GM21786 (cell line): Measurements from ENCODE around the gene PNPLA2.

Source experiments
- ATAC-seq: cut with Tn5 transposase; IDR thresholded peaks from one replicate; pipeline ENCODE4 v1.9.1; 2021; ENCODE audit not compliant: unreplicated experiment

PNPLA2 gene

DNA sequence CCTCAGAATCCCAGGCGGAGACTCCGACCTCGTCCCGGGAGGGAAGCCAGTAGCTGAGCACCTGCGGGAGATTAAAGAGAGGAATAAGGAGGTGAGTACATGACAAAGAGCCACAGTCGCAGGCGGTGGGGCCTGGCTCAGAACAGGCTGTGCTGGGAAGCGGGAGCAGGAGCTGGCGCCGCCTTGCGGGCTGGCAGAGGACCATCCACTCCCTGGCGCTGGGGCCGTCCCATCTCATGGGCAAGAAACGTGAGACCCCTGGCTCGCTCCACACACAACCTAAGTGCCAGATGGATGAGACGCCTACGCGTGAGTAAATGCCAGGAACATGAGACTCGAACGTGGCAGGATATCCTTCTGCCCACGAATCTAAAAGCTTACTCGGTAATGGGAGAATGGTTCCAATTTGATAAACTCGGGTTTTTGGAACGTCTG, 35.1 kb upstream of the PNPLA2 start:
- ATAC-seq = no peak

DNA sequence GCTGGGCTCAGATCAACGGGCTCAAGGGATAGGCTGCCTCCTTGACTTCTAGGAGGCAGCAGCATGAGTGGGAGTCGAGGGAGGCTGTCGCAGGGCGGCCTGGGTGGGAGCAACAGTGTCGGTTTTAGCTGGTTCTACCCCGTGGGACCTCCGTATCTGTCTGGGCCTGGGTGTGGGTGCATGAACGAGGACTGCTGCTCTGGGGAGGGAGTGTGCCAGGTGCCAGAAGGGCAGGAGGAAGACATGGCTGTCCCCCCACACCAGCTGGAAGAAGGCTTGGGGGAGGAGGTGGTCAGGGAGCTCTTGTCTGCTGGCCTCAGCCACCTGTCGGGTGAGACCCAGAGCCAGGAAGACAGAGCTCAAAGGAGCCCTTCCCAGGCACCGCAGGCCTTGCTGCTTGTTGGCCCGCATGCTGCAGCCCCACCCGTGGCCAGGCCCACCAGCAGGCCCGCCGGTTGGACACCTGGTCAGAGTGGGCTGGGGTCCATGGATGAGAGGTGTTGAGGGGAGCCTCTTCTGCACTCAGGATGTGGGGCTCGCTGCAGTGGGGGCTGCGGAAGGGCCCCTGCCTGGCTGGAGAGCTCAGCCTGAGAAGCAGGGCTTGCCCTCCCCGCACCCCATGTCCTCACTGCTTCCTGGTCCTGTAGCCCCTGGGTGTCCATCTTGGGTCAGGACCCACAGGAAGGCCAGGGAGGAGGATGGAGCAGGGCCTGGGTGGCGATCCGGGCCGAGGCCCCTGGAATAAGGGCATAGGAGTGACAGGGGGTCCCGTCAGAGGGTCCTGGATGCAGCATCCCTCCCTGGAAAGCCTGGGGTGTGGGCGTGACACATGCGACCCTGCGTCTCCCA, 32.3 kb upstream of the PNPLA2 start:
- ATAC-seq = no peak

DNA sequence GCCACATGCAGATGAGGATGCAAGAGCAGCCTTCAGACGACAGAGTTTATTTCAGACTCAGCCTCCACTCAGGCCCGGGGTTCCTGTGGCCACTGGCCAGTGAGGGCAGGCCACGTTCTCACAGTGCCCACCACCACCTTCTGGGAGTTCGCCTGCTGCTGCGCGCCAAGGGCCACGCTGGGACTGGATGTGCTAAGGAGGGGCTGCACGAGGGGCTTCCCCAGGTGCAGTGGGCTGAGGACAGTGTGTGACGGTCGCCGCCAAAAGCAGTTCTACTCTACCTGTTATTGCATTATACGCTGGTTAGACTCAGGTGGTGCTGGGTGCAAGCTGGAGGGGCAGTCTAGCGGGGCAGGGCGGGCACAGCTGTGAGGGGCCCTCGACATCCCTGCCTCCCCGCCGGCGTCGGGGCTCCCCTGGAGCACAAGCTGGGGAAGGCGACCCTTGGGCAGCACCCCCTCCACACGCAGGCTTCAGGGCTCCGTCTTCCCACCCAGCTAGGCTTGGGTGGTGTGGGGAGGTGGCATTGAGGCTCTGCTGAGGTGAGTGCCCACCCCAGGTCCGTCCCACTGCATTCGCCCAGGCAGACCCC, 31.5 kb upstream of the PNPLA2 start:
- ATAC-seq = no peak

DNA sequence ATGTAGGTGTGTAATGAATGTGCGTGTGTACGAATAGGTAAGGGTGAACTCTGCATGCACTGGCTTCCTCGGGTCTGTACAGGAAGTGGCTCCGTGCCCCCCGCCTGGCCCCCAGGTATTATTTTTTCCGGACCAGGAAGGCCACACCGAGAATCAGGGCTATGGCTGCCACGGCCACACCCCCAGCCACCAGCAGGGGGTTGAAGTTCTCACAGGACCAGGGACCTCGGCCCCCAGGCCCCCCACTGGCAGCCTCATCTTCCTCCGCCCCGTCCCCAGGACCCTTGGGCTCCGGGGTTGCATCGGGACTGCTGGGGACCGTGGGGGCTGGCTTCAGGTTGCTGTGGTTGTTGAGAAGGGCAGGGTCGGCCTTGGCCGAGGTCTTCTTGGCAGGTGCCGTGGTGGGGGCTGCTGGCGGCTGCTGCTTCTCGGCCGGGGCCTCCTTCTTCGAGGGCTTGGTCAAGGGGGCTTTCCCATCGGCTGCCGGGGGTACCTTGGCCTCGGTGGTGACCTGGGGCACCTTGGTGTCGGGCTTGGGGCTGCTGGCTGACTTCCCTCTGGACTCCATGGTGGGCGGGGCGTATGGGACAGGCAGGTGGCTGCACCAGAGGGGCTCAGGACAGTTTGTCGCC, 30.6 kb upstream of the PNPLA2 start:
- ATAC-seq = no peak

DNA sequence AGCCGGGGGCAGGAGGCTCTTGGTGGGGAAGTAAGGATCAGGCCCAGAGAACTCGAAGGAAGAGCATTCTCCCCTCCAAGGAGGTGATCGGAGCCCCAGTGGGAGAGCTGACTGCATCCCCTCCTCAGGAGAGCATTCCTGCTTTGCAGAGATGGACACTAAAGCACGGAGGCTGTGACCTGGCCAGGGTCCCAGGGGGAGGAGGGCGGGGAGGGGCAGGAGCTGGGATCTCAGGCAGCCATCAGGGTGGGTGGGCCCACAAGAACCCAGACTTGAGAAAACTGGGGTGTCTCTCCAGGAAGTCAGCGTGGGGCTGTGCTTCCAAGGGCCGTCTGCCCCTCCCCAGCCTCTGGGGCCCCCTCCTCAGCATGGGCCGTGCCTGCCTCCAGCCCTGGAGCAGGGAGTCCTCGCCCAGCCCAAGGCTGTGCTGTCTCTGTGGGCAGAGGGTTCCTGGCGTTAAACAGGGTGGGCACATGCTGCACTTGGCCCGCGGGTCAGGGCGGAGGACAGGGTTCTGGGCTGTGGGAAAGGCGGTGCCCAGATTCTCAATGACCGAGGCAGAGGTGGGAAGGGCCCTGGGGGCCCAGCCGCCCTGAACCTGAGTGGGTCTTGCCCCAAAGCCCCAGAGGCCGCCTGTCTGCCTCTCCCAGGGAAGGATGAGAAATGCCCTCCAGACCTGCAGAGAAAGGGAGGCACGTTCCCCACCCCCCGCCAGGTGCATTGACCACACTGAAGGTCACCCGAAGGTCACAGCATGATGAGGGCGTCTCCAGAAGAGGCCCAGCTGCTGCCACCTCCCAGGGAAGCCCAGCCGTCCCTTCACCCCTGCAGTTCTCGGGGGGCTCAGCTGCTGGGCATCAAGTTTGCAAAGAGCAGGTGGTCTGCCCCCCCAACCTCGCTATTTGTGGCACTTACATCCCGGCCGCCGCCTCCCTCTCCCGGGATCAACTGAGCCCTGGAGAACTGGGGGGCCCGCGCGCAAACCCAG, 29.5 kb upstream of the PNPLA2 start:
- ATAC-seq = no peak

DNA sequence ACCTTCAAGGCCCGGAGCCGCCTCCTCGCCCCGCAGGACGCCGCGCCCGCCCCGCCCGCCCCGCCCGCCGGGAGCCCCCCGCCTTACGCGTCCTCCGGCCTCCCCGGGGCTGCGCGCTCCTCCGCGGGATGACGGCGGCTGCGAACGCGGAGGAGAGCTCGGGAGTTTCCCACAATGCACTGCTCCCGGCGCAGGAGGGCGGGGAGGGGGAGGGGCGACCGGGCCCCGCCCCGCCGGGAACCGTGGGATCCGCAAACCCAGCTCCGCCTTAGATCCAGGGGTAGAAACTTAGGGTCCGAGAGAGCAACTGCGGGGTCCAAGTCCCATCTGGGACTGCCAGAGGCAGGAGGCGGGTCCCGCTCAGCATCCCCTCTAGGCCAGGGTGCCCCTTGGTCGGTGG, 28.8 kb upstream of the PNPLA2 start, which contains the start of gene CEND1:
TSS of gene CEND1 (minus strand) at position 148 of the 400 bp plus-strand sequence. CDS start 1,514 bp downstream, outside the sequence.
- no peak for ATAC-seq

DNA sequence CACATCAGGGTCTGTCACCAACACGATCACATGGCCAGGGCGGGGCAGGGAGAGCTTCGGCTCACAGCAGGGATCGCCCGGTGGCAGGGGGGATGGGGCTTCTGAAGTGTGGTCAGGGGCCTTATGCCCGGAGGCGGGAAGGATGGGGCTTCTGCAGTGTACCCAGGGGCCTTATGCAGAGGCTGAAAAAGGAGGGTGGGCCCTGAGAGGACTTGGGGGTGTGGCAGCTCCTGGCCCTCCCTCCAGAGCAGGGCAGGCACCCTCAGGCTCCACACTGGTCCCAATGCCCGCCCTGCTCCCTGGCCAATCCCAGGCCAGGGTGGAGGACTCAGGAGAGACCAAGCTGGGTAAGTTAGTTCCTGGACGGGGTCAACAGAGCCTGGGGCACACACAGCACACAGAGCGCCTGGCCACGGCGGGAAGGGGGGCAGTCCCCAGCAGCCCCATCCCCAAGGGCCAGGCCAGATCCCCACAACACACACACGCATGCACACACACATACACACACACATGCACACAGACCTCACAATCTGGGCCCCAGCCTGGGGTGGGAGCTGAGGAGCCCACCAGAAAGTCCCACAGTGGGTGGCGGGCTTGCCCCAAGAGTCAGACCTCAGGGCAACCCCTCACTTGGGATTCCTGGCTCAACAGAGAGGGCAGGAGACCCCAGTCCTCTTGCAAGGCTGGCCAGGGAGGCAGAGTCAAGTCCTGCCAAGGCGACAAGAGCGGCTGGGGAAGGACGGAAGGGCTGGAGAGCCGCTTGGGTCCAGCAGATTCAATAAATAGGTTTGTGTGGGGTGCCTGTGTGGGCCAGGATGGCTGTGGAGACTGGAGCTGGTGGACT, 27.8 kb upstream of the PNPLA2 start:
- no peak for ATAC-seq

DNA sequence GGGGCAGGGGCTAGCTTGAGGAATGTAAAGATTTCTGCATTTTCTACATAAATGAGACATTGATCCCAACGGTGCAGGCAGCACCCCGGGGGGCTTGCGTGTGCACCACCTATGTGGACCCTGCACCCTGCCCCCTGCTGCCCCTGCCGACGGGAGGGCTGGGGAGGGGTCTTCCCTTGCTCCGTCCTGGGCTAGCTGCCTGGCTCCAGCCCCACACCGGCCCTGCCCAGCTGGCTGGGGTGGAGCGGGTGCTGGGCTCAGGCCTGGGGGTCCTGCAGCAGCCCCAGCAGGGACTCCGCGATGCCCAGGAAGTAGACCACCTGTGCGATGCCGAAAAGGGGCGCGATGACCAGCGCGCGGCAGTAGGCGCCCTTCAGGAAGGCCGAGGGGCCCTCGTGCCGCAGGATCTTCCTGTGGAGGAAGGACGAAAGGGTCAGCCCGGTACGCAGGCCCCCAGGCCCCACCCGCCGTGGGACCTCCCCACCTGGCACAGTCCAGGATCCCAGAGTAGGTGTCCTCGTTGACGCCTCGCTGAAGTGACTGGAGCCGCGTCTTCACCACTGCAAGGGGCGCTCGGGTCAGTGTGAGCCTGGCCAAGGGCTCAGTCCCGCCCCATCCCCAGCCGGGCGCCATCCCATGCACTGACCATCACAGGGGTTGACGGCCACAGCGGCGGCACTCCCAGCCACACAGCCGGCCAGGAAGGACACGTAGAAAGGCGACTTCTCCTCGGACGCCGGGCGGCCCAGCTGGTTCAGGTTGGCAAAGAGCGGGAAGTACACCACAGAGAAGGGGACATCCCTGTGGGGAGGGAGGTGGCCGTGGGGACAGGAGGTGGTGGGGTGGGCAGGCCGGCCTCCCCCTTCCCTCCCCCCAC, 26.8 kb upstream of the PNPLA2 start:
- ATAC-seq = no peak

DNA sequence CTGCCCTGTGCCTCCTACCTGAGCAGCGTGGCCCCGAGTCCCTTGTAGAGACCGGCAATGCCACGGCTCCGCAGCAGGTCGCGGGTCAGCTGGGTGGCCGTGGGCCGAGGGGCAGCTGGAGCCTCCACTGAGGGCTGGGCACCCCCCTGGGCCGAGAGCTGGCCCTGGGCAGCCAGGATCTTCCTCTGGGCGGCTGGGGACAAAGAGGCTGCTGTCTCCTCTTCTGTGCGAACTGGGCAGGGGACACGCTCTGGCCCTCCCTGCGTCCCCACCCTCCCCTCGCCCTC, 26.2 kb upstream of the PNPLA2 start:
- ATAC-seq = no peak

DNA sequence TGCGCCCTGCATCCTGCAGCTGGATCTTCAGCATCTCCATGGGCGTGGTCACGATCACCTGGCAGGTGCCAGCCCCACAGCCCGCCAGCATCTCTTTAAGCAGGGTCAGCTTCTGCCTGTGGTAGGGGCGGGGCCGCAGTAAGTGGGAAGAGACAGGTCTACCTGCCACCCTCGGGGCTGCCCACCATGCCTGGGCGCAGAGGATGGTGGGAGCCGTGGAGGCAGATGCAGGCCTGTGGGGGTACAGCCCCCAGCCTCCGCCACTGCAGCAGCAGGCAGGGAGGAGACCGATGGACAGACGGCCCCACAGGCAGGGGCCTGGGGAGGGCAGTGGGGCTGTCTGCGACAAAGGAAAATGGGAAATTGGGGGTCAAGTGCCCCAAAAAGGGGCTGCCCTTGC, 25.8 kb upstream of the PNPLA2 start:
- no peak for ATAC-seq

DNA sequence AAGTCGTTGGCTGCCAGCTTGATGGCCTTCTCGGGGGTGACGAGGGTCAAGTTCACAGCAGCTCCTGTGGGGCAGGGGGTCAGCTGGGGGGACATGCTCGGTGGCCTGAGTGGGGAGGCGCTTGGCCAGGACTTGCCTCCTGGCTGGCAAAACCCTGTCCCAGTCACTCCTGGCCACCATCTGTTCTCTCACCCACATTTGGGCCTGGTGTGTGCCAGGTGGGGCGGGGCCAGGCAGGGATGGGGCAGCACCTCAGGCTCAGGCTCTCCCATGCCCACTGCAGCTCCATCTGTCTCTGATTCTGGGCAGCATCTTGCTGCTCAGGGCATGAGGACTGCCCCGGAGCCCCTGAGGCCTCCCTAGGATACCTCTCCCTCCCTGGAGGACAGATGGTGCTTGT, 25.2 kb upstream of the PNPLA2 start:
- no peak for ATAC-seq

DNA sequence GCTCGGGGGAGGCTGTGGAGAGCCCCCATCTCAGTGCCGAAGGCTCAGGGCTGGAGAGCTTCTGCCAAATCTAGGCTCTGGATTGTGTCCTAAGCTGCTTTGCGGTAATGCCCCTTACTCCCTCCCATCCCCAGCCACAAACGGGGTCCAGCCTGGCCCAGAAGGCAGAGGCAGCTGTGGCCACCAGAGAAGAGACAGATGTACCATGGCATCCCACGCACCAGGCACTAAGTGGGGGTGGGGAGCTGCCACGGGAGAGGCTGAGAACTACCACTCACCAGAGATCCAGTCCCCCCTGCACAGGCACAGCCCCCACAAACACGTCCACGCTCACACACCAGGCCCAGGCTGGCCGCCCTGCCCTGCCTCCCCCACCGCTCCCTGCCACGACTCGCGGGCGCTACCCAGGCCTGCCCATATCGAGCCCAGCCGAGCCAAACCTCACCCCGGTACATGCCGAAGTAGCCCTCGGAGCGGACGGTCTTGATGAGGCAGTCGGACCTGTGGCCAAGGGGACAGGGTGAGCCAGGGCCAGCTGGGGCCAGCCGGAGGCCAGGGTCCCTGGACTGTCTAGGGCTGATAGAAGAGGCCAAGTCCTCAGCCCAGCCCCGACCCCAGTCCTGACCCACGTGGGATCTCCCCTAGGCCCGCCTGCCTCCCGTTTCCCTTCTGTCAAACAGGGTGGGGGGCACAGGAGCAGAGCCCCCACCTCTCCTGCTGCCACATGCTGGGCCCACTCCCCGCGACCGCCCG, 24.5 kb upstream of the PNPLA2 start:
- ATAC-seq = no peak

DNA sequence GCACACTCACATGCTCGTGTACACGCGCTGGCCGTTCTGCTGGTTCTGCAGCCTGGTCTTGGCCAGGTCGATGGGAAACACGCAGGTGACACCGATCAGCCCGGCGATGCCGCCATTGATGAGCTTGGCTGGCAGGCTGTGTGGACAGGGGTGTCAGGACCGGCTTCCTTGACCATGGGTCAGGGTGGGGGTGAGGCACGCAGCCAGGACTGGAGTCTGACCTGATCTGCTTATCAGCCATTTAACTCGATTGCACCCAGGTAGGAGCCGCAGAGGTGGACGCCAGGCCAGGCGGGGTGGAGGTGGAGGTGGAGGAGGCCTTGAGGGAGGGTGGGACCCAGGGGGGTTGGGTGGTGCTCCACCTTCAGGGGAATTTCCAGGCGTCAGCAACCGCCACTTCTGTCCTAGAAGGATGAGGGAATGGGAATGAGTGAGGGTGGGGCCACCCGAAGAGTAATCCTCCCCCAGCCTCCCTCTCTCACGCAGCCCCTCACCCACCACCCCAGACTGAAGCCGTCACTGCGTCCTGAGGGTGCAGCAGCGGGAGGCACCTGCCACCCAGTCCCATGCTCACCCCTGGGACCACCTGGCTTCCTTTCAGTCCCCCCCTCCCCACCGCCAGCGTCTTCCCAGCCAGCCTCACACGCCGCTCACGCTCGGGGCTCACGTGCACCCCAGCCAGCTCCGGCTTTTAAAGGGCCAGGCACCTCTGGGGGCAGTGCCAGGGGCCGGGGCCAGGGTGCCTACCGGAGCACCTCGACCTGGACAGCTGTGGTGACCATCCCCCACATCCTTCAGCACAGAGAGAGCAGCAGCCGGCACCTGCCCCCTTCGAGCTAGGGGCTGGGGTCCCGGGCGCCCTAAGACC, 23.7 kb upstream of the PNPLA2 start:
- ATAC-seq = no peak

DNA sequence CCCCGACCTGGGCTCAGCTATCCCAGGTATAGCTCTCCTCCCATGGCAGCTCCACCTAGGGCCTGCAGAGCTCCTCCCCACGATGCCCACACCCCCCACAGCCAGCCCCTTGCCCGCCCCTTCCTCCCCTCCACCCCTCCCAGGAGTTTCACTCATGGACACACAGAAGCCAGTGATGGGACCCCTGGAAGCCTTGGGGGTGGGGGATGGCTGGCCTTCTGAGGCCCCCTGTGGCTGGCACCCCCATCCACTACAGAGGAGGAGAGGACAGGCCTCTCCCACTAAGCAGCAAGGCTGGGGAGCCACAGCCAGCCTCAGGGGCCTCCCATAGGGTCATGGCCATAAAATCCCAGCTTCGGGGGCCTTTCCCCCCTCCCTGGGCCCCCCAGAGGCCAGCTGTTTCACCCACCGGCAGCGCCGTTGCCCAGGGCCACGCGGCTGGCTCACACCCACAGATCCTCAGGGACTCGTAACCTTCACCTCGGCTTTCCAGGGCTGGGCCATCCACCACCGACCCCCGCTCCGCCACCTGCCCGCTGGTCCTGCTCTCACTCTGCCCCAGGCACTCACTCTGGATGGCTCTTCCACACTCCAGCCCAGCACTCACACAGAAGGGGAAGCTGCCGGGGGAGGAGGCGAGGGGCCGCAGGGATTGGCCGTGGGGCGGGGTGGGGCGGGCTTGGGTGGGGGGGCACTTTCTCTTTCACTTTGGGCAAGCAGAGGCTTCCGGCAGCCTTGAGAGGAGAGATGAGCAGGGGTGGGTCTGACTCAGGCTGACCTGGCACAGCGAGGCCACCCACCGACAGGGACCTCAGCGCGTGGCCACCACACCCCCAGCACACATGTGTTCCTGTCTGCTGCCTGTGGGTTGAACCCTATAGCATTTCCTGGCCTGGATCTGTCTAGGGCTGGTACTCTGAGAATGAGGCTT, 22.8 kb upstream of the PNPLA2 start:
- peak; percentile 38 for ATAC-seq

DNA sequence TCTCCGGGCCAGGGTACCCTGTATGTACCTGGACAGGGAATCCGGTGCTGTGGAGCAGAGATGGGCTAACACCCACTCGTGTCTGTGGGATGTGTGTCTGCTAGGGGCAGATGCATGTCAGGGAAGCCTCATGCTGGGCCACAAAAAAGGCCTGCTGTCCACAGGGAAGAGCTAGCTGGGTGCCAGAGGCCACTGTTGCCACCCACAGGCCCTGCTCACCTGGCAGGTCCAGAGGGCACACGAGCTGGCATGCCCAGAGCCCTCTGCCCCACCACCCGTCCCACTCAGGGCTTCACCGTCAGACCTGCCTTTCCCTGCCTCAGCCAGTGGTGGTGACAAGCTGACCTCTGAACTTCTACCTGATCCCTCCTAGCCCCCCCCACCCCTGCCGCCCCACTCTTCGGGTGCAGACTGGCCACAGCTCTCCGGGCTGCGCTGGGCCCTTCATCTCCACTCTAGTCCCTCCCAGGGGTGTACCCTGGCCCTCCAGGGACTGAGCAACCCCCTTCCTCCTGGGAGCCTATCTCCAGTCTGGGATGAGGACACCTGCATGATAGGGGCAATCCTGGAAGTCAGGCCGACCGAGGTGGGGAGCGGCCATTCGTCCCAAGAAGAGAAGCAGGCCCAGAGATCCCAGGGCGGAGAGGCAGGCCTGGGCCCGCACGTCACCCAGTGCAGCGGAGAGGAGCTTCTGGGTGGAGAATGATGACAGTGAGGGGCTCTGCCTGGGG, 22.0 kb upstream of the PNPLA2 start:
- ATAC-seq = no peak
